HTR-8/SVneo (cell line): ENCODE results near the gene KCNJ4.
"Not testable (repeated sequence)": the region's sequence is repeated elsewhere in the genome, so short reads cannot be mapped to it uniquely, and the experiment has no call there.

Experiments used
- DNase-seq: peaks from one replicate; pipeline ENCODE4 v3.0.0; 2011; ENCODE audit warnings: low spot score, mixed read lengths; ENCODE audit not compliant: insufficient read length
- FAIRE-seq: peaks from 2 replicates; lab custom pipeline; 2011; peaks lifted over from hg19 to GRCh38; lab: Jason Lieb, UNC

The KCNJ4 gene

DNA sequence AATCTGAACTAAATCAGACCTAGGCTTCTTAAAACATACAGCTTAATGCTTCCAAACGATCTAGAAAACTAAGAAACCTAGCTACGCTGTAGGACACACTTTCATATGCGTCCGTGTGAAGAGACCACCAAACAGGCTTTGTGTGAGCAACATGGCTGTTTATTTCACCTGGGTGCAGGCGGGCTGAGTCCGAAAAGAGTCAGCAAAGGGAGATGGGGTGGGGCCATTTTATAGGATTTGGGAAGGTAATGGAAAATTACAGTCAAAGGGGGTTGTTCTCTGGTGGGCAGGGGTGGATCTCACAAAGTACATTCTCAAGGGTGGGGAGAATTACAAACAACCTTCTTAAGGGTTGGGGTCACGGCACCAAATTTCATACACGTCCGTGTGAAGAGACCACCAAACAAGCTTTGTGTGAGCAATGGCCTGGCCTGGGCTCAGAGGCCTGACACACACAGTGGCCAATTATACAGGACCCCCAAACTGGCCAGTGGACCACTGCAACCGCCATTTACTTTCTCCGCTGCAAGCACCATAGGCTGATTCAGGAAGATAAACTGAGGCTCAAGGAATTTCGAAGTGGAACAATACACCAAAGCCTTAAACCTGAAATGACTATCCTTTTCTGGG is 58.4 kb downstream of the KCNJ4 start:
- DNase-seq, FAIRE-seq: not testable (repeated sequence)

DNA sequence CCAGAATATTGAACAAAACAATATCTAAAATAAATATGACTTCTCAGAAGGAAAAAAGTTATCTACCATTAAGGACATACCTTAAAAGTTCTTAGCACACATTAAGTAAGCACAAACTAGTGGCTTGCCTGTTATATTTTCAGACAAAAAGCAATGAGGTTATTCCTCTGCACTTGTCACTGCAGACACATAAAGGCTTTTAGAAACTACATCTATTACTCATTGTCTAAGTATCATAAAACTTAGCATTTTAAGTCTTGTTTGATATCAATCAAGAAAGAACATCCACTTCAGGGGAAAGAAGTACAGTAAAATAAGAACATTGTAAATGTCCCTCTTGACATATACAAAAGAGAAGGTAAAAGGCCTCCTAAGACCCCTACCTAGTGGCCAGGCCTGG is 59.1 kb downstream of the KCNJ4 start:
- DNase-seq, FAIRE-seq: not testable (repeated sequence)

DNA sequence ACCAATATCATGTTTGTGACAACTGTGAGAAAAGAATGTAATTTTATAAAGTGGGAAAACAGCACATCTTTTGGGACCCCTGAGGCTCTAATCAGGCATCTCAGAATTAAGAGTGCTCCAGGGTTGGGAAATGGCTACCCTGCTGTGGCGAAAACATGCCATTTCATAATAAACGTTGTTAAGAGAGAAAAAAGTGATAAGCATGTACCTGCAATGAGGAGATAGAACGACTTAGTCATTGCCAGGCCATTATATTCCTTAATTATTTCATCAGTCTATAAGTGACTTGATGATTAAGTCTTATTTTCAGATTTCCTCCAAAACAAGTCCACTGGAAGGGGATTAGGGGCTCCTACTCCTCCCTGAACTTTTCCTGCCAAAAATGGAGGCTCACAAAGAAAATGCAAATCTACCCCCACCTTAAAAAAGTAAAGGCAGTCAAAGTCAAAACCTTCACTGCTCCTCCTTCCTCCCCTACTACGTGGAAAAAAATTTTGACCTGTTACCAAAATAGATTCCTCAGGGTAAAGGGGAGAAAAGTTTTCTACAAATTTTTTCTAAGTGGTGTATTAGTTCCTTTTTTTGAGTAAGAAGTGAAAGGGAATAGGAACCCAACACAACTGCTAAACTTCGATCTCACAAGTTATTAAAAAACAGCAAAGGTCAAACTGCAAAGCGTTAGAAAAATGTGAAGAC is 59.9 kb downstream of the KCNJ4 start:
- FAIRE-seq, DNase-seq: not testable (repeated sequence)

GRCh38 chr22:38389428-38389818 is 65.6 kb downstream of the KCNJ4 start:
- DNase-seq, FAIRE-seq: not testable (repeated sequence)

- not testable (repeated sequence) for FAIRE-seq, DNase-seq
Observed at GRCh38 chr22:38388506-38389427, 66.2 kb downstream of the KCNJ4 start.

- FAIRE-seq, DNase-seq: not testable (repeated sequence)
Observed at GRCh38 chr22:38386918-38387317, 68.1 kb downstream of the KCNJ4 start.

DNA sequence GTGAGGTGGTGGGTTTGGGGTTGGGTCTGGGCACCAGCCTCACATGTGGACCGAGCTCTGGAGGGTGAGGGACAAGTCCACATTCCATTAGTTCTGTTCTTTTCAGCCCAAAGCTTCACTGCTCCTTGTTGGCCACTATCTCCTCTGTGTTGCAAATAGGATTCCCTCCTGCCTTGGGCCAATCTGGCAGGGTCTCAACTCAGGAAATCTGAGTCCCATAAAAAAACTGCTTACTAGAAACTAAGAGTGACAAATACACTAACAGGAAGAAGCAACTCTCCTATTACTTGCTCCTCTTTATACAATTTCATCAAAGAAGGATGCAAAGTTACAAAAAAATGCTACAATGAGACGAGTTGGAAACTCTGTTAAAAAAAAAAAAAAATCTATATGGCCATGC is 71.6 kb downstream of the KCNJ4 start:
- no peak for FAIRE-seq

DNA sequence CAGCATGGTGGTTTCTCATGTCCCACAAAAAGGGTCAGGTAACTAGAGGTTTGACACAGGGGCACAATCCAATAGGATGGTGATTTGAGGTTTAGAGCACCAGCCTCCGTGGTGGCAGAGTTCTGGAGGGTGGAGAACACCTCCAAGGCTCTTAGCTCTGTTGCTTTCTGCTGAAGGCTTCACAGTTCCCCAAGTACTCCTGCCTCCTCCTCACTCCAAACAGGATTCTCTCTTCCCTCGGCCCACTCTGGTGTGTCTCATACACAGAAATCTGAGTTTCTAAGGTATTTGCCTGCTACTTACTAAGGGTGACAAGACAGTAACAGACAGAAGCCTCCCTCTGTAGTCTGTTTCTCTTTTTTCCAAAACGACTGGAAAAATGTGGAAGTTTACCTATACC is 73.6 kb downstream of the KCNJ4 start:
- FAIRE-seq, DNase-seq: not testable (repeated sequence)

More for the DNA sequence above, 71.6 kb downstream of the KCNJ4 start:
- DNase-seq, result no peak
